Measurements from ENCODE around the gene GALNT10. TPM values are rescaled to one million over a fixed set of nuclear protein-coding genes. Genes with fewer than 3 reads are reported as not detected.

The GALNT10 gene
- total RNA-seq, 1 experiment from 2014 or later, result 22.9 TPM

GRCh38 chr5:154254896-154255295, 64.4 kb downstream of the GALNT10 start:
- Mint-ChIP-seq H3K4me3 (no peak overlapping the region), H3K4me1 (peaks cover 17% of the 10 kb centered on the region)
- CTCF ChIA-PET, result no interaction called here

More at GRCh38 chr5:154254896-154255295, 64.4 kb downstream of the GALNT10 start:
- DNase-seq (ENCODE audit: low spot score) (no peak), ATAC-seq (no peak)
- POLR2A ChIA-PET, result no interaction called here
- Mint-ChIP-seq H3K27ac (no peak overlapping the region), H3K36me3 (no peaks in the 10 kb centered on the region), H3K9me3 (no peaks in the 10 kb centered on the region), H3K27me3 (ENCODE audit: low read depth) (no peaks in the 10 kb centered on the region)
- TF ChIP-seq ZNF532 (CRISPR knock-in tag; IDR thresholded peaks at IDR 0.05; ENCODE audit: borderline replicate concordance), result no peak
- no peak for TF ChIP-seq E2F1 (CRISPR knock-in tag; IDR thresholded peaks at IDR 0.05)
- no peak for TF ChIP-seq CREB1 (CRISPR knock-in tag; IDR thresholded peaks at IDR 0.05)
- no peak for TF ChIP-seq MXD4 (CRISPR knock-in tag; IDR thresholded peaks at IDR 0.05; ENCODE audit: borderline replicate concordance)
- TF ChIP-seq E2F4 (CRISPR knock-in tag; IDR thresholded peaks at IDR 0.05; ENCODE audit: borderline replicate concordance, low read depth), result no peak
- TF ChIP-seq ZNF232 (CRISPR knock-in tag; IDR thresholded peaks at IDR 0.05), result no peak
- TF ChIP-seq, protein P1, sequence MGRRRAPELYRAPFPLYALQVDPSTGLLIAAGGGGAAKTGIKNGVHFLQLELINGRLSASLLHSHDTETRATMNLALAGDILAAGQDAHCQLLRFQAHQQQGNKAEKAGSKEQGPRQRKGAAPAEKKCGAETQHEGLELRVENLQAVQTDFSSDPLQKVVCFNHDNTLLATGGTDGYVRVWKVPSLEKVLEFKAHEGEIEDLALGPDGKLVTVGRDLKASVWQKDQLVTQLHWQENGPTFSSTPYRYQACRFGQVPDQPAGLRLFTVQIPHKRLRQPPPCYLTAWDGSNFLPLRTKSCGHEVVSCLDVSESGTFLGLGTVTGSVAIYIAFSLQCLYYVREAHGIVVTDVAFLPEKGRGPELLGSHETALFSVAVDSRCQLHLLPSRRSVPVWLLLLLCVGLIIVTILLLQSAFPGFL (CRISPR knock-in tag; IDR thresholded peaks at IDR 0.05; ENCODE audit: borderline replicate concordance), result no peak
- TF ChIP-seq TP53 (CRISPR knock-in tag; IDR thresholded peaks at IDR 0.05), result no peak
- TF ChIP-seq TCF7 (CRISPR knock-in tag; IDR thresholded peaks at IDR 0.05; ENCODE audit: low read depth), result no peak
- no peak for TF ChIP-seq ZNF121 (CRISPR knock-in tag; IDR thresholded peaks at IDR 0.05)
- no peak for TF ChIP-seq ATF1 (CRISPR knock-in tag; IDR thresholded peaks at IDR 0.05)
- TF ChIP-seq ATF3 (CRISPR knock-in tag; conservative IDR thresholded peaks at IDR 0.05), result no peak
- no peak for TF ChIP-seq AR (CRISPR knock-in tag; IDR thresholded peaks at IDR 0.05)
- TF ChIP-seq CBFB (CRISPR knock-in tag; IDR thresholded peaks at IDR 0.05; ENCODE audit: low read depth), result no peak
- no peak for TF ChIP-seq AFF4 (CRISPR knock-in tag; IDR thresholded peaks at IDR 0.05; ENCODE audit: borderline replicate concordance)
- TF ChIP-seq USF1 (CRISPR knock-in tag; IDR thresholded peaks at IDR 0.05), result no peak

Data from WTC11 (cell line).